Glutamatergic neuron (in vitro differentiated cells): ENCODE results near the gene LDLRAD4. TPM values are rescaled to one million over a fixed set of nuclear protein-coding genes. Genes with fewer than 3 reads are reported as not detected.

Experiments
- DNase-seq: peaks from one replicate; pipeline ENCODE4 v3.0.0; 2022
- H3K27ac Mint-ChIP-seq: one replicate; pipeline ENCODE4 v1.8.0; 2020; ENCODE audit warnings: mild to moderate bottlenecking, mixed read lengths, inconsistent platforms; ENCODE audit not compliant: unreplicated experiment
- H3K27me3 Mint-ChIP-seq: one replicate; pipeline ENCODE4 v1.8.0; 2020; ENCODE audit warnings: mild to moderate bottlenecking, moderate library complexity, mixed read lengths, inconsistent platforms; ENCODE audit not compliant: unreplicated experiment
- H3K36me3 Mint-ChIP-seq: one replicate; pipeline ENCODE4 v1.8.0; 2020; ENCODE audit warnings: mild to moderate bottlenecking, mixed read lengths, inconsistent platforms; ENCODE audit not compliant: unreplicated experiment
- H3K4me1 Mint-ChIP-seq: one replicate; pipeline ENCODE4 v1.8.0; 2020; ENCODE audit warnings: mild to moderate bottlenecking, low read depth, mixed read lengths, inconsistent platforms; ENCODE audit not compliant: unreplicated experiment
- H3K4me3 Mint-ChIP-seq: one replicate; pipeline ENCODE4 v1.8.0; 2020; ENCODE audit warnings: mild to moderate bottlenecking, mixed read lengths, inconsistent platforms; ENCODE audit not compliant: unreplicated experiment
- H3K9me3 Mint-ChIP-seq: one replicate; pipeline ENCODE4 v1.8.0; 2020; ENCODE audit warnings: mild to moderate bottlenecking, moderate library complexity, mixed read lengths, inconsistent platforms; ENCODE audit not compliant: unreplicated experiment
- total RNA-seq: library from RNA; stranded (reverse); fragmentation: NEBNext Ultra II Directional; extraction: Animal tissue kit (Norgen Biotek cat#: 25700); gene quantifications from one replicate; pipeline ENCODE4 v1.2.1, GENCODE V29; 2021; ENCODE audit not compliant: unreplicated experiment
- TF ChIP-seq, protein P1 (sequence below): fragments of 200-600 bp; sonication (generic); IDR thresholded peaks from one replicate; pipeline ENCODE4 v1.5.0; 2021; ENCODE audit not compliant: partially characterized antibody, unreplicated experiment

LDLRAD4 gene
- total RNA-seq, 1 donor from 2014 or later = 0.29 TPM

DNA sequence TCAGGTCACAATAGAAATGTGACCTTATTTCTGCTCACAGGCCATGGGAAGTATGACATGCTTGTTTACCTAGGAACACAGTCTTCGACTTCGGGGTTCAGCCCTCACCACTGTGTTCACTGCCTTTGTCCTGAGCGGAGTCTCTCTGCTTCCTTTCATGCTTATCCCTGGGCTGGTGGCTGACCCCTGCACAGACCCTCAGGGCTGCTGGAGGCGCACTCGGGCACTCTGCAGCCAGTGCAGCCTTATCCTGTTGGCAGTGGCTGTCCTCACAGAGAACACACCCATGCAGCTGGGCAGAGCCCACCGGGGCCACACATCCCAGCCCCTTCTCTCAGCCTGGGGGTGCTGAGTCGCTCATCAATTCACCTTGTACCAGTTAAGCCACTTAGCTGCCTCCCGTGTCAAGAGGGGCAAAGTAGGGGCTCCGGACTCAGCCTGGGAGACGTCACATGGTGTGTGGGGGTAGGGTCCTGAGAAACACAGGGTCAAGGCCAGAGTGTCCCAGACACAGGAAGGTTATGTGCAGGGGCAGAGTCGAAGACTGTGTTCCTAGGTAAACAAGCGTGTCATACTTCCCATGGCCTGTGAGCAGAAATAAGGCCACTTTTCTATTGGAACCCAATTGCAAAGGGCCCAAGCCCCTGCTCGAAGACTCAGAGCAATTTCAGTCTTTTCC lies 400.3 kb downstream of the LDLRAD4 start:
- DNase-seq = no peak
- Mint-ChIP-seq H3K36me3 (no peaks in the 10 kb centered on the region), H3K4me3 (no peak overlapping the region), H3K4me1 (no peaks in the 10 kb centered on the region), H3K27me3 (peaks cover 15% of the 10 kb centered on the region), H3K9me3 (peaks cover 3% of the 10 kb centered on the region), H3K27ac (no peak overlapping the region)
- TF ChIP-seq, protein P1, sequence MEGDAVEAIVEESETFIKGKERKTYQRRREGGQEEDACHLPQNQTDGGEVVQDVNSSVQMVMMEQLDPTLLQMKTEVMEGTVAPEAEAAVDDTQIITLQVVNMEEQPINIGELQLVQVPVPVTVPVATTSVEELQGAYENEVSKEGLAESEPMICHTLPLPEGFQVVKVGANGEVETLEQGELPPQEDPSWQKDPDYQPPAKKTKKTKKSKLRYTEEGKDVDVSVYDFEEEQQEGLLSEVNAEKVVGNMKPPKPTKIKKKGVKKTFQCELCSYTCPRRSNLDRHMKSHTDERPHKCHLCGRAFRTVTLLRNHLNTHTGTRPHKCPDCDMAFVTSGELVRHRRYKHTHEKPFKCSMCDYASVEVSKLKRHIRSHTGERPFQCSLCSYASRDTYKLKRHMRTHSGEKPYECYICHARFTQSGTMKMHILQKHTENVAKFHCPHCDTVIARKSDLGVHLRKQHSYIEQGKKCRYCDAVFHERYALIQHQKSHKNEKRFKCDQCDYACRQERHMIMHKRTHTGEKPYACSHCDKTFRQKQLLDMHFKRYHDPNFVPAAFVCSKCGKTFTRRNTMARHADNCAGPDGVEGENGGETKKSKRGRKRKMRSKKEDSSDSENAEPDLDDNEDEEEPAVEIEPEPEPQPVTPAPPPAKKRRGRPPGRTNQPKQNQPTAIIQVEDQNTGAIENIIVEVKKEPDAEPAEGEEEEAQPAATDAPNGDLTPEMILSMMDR = no peak

DNA sequence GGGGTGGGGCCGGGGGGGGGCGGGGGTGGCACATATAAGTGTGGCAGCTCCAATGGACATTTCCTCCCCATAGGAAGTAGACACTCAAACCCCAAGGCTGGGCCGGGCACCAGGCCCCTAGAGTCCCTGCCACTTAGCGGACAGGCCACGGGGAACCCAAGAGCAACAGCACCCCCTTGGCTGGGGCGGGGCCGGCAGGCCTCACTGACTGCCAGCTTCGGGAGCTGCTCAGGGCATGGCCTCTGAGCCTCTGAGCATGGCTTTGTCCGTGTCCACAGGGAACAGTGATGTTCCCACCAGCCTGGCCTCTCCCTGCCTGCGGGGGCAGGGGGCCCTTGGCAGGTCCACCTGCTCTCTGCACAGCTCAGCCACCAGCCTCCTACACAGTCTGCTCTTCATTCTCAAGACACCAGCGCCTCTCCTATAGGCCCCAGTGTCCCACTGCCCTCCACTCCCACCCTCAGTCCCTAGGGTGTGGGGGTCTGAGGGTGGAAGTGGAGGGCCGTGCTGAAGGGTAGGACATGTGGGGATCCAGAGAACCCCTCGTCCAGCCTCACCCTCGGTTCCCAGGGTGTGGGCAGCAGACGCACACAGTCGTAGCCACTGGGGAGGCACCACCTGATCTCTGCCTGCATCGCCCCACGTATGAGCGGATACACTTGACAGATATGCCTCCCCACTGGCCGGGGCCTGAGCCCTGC lies 401.1 kb downstream of the LDLRAD4 start:
- H3K4me1 Mint-ChIP-seq = no peaks in the 10 kb centered on the region
- no peak overlapping the region for H3K4me3 Mint-ChIP-seq
- peaks cover 3% of the 10 kb centered on the region for H3K9me3 Mint-ChIP-seq
- no peak for DNase-seq
- TF ChIP-seq, protein P1 = no peak
- peaks cover 15% of the 10 kb centered on the region for H3K27me3 Mint-ChIP-seq
- no peak overlapping the region for H3K27ac Mint-ChIP-seq
- H3K36me3 Mint-ChIP-seq = no peaks in the 10 kb centered on the region

- H3K27me3 Mint-ChIP-seq = peaks cover 15% of the 10 kb centered on the region
- H3K4me1 Mint-ChIP-seq = no peaks in the 10 kb centered on the region
- DNase-seq = no peak
- H3K36me3 Mint-ChIP-seq = no peaks in the 10 kb centered on the region
- H3K4me3 Mint-ChIP-seq = no peak overlapping the region
- TF ChIP-seq, protein P1 = no peak
- no peak overlapping the region for H3K27ac Mint-ChIP-seq
- H3K9me3 Mint-ChIP-seq = peaks cover 3% of the 10 kb centered on the region
Measured at GRCh38 chr18:13620206-13620672, 401.7 kb downstream of the LDLRAD4 start.

GRCh38 chr18:13620818-13621445 lies 402.4 kb downstream of the LDLRAD4 start:
- DNase-seq = no peak
- Mint-ChIP-seq H3K27ac (no peak overlapping the region), H3K4me3 (no peak overlapping the region), H3K27me3 (peaks cover 15% of the 10 kb centered on the region), H3K36me3 (no peaks in the 10 kb centered on the region), H3K9me3 (peaks cover 3% of the 10 kb centered on the region), H3K4me1 (no peaks in the 10 kb centered on the region)
- TF ChIP-seq, protein P1 = no peak
